Stomach (tissue), 4 donors: ENCODE measurements around the gene ENTPD6.

Experiments
- EP300 ChIP-seq: sonication (generic); formaldehyde crosslinking; IDR thresholded peaks from one replicate; pipeline ENCODE4 v1.6.1; 2017; ENCODE audit warnings: antibody characterized with exemption
- POLR2A ChIP-seq, 4 donors: fragments of 450-650 bp; IDR thresholded peaks; one replicate each; pipeline ENCODE4 v1.6.1; 2016; ENCODE audit warnings: antibody characterized with exemption in 4 of 4, control low read depth in 2 of 4, mild to moderate bottlenecking in 1 of 4, moderate library complexity in 1 of 4
- POLR2AphosphoS5 ChIP-seq, 3 donors: sonication (generic); formaldehyde crosslinking; IDR thresholded peaks; one replicate each; pipeline ENCODE4 v1.6.1; 2016; ENCODE audit warnings: antibody characterized with exemption in 3 of 3
- TF ChIP-seq, protein P1 (sequence below), 7 experiments: fragments of 450-650 bp in 4 of 7; fragments of 200-600 bp in 3 of 7; sonication (generic) in 3 of 7; IDR thresholded peaks; one replicate each; pipeline ENCODE4 v1.5.1; 2016 to 2019; ENCODE audit warnings: antibody characterized with exemption in 7 of 7, control low read depth in 2 of 7, mild to moderate bottlenecking in 1 of 7

GRCh38 chr20:25275813-25276532 lies 80.5 kb downstream of the ENTPD6 start:
- TF ChIP-seq, protein P1, sequence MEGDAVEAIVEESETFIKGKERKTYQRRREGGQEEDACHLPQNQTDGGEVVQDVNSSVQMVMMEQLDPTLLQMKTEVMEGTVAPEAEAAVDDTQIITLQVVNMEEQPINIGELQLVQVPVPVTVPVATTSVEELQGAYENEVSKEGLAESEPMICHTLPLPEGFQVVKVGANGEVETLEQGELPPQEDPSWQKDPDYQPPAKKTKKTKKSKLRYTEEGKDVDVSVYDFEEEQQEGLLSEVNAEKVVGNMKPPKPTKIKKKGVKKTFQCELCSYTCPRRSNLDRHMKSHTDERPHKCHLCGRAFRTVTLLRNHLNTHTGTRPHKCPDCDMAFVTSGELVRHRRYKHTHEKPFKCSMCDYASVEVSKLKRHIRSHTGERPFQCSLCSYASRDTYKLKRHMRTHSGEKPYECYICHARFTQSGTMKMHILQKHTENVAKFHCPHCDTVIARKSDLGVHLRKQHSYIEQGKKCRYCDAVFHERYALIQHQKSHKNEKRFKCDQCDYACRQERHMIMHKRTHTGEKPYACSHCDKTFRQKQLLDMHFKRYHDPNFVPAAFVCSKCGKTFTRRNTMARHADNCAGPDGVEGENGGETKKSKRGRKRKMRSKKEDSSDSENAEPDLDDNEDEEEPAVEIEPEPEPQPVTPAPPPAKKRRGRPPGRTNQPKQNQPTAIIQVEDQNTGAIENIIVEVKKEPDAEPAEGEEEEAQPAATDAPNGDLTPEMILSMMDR (IDR thresholded peaks at IDR 0.05), result no peak
- TF ChIP-seq POLR2A (IDR thresholded peaks at IDR 0.05), result no peak
- no peak for TF ChIP-seq POLR2AphosphoS5 (IDR thresholded peaks at IDR 0.05)
- TF ChIP-seq EP300, result no peak
